B cell (primary cell): ENCODE data around the gene SCAND1.

Experiments used
- EZH2 ChIP-seq: IDR thresholded peaks from 2 replicates; pipeline ENCODE4 v1.6.1; 2012; ENCODE audit warnings: borderline replicate concordance, low read depth, mild to moderate bottlenecking, moderate library complexity, low read length; ENCODE audit not compliant: insufficient read depth, poor library complexity, severe bottlenecking
- TF ChIP-seq, protein P1 (sequence below): fragments of 200-600 bp; IDR thresholded peaks from one replicate; pipeline ENCODE4 v1.8.0; 2022; ENCODE audit warnings: antibody characterized with exemption, mild to moderate bottlenecking

DNA sequence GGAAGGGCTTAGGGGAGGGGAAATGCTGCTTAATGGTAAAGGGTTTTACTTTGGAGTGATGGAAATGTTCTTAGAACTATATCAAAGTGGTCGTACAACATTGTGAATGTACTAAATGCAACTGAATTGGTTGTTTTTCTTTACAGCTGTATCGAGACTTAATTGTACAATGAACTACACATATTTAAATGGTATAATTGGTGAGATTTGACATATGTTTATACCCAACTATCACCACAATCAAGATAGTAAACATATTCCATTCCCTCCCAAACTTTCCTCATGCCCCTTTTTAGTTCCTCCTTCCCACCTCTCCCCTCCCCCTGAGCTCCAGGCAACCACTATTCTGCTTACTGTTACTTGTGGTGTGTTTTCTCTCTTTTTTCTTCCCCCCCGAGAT is 44.0 kb downstream of the SCAND1 start:
- TF ChIP-seq, protein P1, sequence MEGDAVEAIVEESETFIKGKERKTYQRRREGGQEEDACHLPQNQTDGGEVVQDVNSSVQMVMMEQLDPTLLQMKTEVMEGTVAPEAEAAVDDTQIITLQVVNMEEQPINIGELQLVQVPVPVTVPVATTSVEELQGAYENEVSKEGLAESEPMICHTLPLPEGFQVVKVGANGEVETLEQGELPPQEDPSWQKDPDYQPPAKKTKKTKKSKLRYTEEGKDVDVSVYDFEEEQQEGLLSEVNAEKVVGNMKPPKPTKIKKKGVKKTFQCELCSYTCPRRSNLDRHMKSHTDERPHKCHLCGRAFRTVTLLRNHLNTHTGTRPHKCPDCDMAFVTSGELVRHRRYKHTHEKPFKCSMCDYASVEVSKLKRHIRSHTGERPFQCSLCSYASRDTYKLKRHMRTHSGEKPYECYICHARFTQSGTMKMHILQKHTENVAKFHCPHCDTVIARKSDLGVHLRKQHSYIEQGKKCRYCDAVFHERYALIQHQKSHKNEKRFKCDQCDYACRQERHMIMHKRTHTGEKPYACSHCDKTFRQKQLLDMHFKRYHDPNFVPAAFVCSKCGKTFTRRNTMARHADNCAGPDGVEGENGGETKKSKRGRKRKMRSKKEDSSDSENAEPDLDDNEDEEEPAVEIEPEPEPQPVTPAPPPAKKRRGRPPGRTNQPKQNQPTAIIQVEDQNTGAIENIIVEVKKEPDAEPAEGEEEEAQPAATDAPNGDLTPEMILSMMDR: no peak
- TF ChIP-seq EZH2: no peak
